Measurements from ENCODE around the gene MYO1A.

DNA sequence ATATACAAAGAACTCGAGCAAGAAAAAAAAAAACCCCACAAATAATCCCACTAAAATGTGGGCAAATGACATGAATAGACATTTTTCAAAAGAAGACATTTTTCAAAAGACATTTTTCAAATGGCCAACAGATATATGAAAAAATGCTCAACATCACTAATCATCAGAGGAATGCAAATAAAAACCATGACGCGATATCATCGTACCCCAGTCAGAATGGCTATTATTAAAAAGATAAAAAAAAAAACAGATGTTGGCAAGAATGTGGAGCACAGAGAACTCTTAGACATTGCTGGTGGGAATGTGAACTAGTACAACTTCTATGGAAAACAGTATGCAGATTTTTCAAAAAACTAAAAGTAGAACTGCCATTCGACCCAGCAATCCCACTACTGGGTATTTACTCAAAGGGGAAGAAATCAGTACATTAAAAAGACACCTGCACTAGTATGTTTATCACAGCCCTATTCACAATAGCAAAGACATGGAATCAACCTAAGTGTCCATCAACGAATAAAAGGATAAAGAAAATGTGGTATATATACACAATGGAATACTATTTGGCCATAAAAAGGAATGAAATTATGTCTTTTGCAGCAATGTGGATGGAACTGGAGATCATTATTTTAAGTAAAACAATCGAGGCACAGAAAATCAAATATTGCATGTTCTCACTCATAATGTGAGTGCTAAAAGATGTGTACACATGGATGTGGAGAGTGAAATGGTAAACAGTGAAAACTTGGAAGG, 59.9 kb downstream of the MYO1A start:
- no peak for TF ChIP-seq POLR2A (IDR thresholded peaks at IDR 0.05)
- TF ChIP-seq, protein P1, sequence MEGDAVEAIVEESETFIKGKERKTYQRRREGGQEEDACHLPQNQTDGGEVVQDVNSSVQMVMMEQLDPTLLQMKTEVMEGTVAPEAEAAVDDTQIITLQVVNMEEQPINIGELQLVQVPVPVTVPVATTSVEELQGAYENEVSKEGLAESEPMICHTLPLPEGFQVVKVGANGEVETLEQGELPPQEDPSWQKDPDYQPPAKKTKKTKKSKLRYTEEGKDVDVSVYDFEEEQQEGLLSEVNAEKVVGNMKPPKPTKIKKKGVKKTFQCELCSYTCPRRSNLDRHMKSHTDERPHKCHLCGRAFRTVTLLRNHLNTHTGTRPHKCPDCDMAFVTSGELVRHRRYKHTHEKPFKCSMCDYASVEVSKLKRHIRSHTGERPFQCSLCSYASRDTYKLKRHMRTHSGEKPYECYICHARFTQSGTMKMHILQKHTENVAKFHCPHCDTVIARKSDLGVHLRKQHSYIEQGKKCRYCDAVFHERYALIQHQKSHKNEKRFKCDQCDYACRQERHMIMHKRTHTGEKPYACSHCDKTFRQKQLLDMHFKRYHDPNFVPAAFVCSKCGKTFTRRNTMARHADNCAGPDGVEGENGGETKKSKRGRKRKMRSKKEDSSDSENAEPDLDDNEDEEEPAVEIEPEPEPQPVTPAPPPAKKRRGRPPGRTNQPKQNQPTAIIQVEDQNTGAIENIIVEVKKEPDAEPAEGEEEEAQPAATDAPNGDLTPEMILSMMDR (IDR thresholded peaks at IDR 0.05): no peak
